K562 (cell line): ENCODE results near the gene NDUFA5. TPM values are rescaled to one million over a fixed set of nuclear protein-coding genes. Genes with fewer than 3 reads are reported as not detected.

Experiments used
- ARHGAP35 ChIP-seq: fragments of 450-650 bp; IDR thresholded peaks from 2 replicates; pipeline ENCODE4 v1.6.1; 2018; ENCODE audit not compliant: partially characterized antibody
- ARID1B ChIP-seq: fragments of 450-650 bp; IDR thresholded peaks from 2 replicates; pipeline ENCODE4 v1.6.1; 2016; ENCODE audit warnings: antibody characterized with exemption, mild to moderate bottlenecking, inconsistent platforms
- BRD4 ChIP-seq: fragments of 200-600 bp; sonication (generic); IDR thresholded peaks from 2 replicates; pipeline ENCODE4 v1.6.1; 2017; ENCODE audit warnings: inconsistent platforms
- DMBX1 ChIP-seq: fragments of 250-450 bp; sonication (Bioruptor Pico); IDR thresholded peaks from 2 replicates; pipeline ENCODE4 v1.8.0; 2022; ENCODE audit warnings: inconsistent platforms, mild to moderate bottlenecking, moderate library complexity, borderline replicate concordance
- ELK3 ChIP-seq: fragments of 450-650 bp; formaldehyde crosslinking; IDR thresholded peaks from 2 replicates; pipeline ENCODE4 v1.4.0; 2020; ENCODE audit warnings: mild to moderate bottlenecking
- KDM1A ChIP-seq, 2 experiments: fragments of 450-650 bp; IDR thresholded peaks; 2 replicates each; pipeline ENCODE4 v1.6.1; 2016; ENCODE audit warnings: mild to moderate bottlenecking in 2 of 2
- MXD1 ChIP-seq: fragments of 250-450 bp; sonication (Bioruptor Pico); IDR thresholded peaks from 2 replicates; pipeline ENCODE4 v1.8.0; 2021; ENCODE audit warnings: borderline replicate concordance, mild to moderate bottlenecking, moderate library complexity; ENCODE audit not compliant: poor library complexity, severe bottlenecking
- MYC ChIP-seq, 2 experiments: fragments of 250-450 bp in 1 of 2; sonication (Bioruptor Pico) in 1 of 2; IDR thresholded peaks; 2 replicates each; pipeline versions ENCODE4 v1.5.1 to v1.6.1; 2012 to 2021; ENCODE audit warnings: low read depth in 2 of 2, borderline replicate concordance in 1 of 2, improper control_type of control experiment in 1 of 2, low read length in 1 of 2, mild to moderate bottlenecking in 1 of 2, moderate library complexity in 1 of 2
- NFE2L1 ChIP-seq: fragments of 450-650 bp; IDR thresholded peaks from 2 replicates; pipeline ENCODE4 v1.6.1; 2016; ENCODE audit warnings: missing genetic modification characterization, low read depth, mild to moderate bottlenecking, missing compliant biosample characterization, moderate library complexity, borderline replicate concordance
- PPARD ChIP-seq: fragments of 250-450 bp; sonication (Bioruptor Pico); IDR thresholded peaks from 2 replicates; pipeline ENCODE4 v1.8.0; 2022; ENCODE audit warnings: inconsistent platforms, mild to moderate bottlenecking, moderate library complexity
- RAD21 ChIP-seq, 2 experiments: fragments of 250-450 bp in 1 of 2; fragments of 450-650 bp in 1 of 2; sonication (Bioruptor Pico) in 1 of 2; formaldehyde crosslinking in 1 of 2; IDR thresholded peaks in 1 of 2; conservative IDR thresholded peaks in 1 of 2; 2 replicates each; pipeline versions ENCODE4 v1.4.0 to v1.8.0; 2020 to 2022; ENCODE audit warnings: mild to moderate bottlenecking in 2 of 2, moderate library complexity in 1 of 2
- RBM17 ChIP-seq: fragments of 200-400 bp; formaldehyde crosslinking; IDR thresholded peaks from 2 replicates; pipeline ENCODE4 v1.6.1; 2017; ENCODE audit warnings: low read depth, mild to moderate bottlenecking, low read length, borderline replicate concordance
- RNF2 ChIP-seq: sonication (generic); IDR thresholded peaks from 2 replicates; pipeline ENCODE4 v1.6.1; 2016
- TCF3 ChIP-seq: sonication (generic); formaldehyde crosslinking; IDR thresholded peaks from 2 replicates; pipeline ENCODE4 v1.4.0; 2020; ENCODE audit warnings: mild to moderate bottlenecking, missing genetic modification reagents
- THRAP3 ChIP-seq: fragments of 450-650 bp; IDR thresholded peaks from 2 replicates; pipeline ENCODE4 v1.6.1; 2016; ENCODE audit warnings: mild to moderate bottlenecking, inconsistent platforms, borderline replicate concordance
- ZBTB17 ChIP-seq: fragments of 450-650 bp; formaldehyde crosslinking; IDR thresholded peaks from 2 replicates; pipeline ENCODE4 v1.4.0; 2020; ENCODE audit warnings: mild to moderate bottlenecking
- ZC3H8 ChIP-seq: fragments of 450-650 bp; IDR thresholded peaks from 2 replicates; pipeline ENCODE4 v1.6.1; 2017
- ZNF140 ChIP-seq: fragments of 250-450 bp; sonication (Bioruptor Pico); IDR thresholded peaks from 2 replicates; pipeline ENCODE4 v1.8.0; 2021; ENCODE audit warnings: moderate library complexity, mild to moderate bottlenecking, inconsistent platforms
- ZNF639 ChIP-seq, 2 experiments: fragments of 200-800 bp in 1 of 2; sonication (Bioruptor generic) in 1 of 2; sonication (generic) in 1 of 2; formaldehyde crosslinking in 1 of 2; IDR thresholded peaks in 1 of 2; conservative IDR thresholded peaks in 1 of 2; 2 replicates each; pipeline versions ENCODE4 v1.5.0 to v1.6.1; 2016 to 2020; ENCODE audit warnings: missing compliant biosample characterization in 1 of 2, missing genetic modification characterization in 1 of 2, missing genetic modification reagents in 1 of 2
- ZNF79 ChIP-seq: fragments of 250-450 bp; sonication (Bioruptor Pico); IDR thresholded peaks from 2 replicates; pipeline ENCODE4 v1.4.0; 2020; ENCODE audit warnings: low read depth, mild to moderate bottlenecking, moderate library complexity
- polyA plus RNA-seq, 8 experiments: library from polyadenylated mRNA; depleted of rRNA in 4 of 8; stranded (reverse) in 5 of 8; unstranded in 3 of 8; fragments of >200 nt; fragmentation: Nextera tagmentation in 2 of 8; fragmentation: Illumina TruSeq in 1 of 8; extraction: Ambion mirVana in 2 of 8; extraction: Trizol in 1 of 8; gene quantifications; 2 replicates each; pipeline versions ENCODE4 v1.2.1 to v1.2.3, GENCODE V29; 2011 to 2014; ENCODE audit warnings: inconsistent platforms in 1 of 8, missing spikeins in 1 of 8
- total RNA-seq, 7 experiments: library from RNA; depleted of rRNA in 6 of 7; stranded (reverse); fragments of >200 nt in 6 of 7; fragmentation: Illumina TruSeq in 2 of 7; extraction: Trizol in 2 of 7; gene quantifications; 2 replicates each; pipeline versions ENCODE4 v1.2.1 to v1.2.3, GENCODE V29; 2011 to 2021; ENCODE audit warnings: low replicate concordance in 1 of 7
- TF ChIP-seq, protein P1 (sequence below), 2 experiments: fragments of 450-650 bp in 1 of 2; IDR thresholded peaks; 2 replicates each; pipeline ENCODE4 v1.6.1; 2011 to 2017; ENCODE audit warnings: low read depth in 2 of 2, antibody characterized with exemption in 1 of 2, borderline replicate concordance in 1 of 2, low read length in 1 of 2, mild to moderate bottlenecking in 1 of 2, mixed read lengths in 1 of 2; ENCODE audit not compliant: control insufficient read depth in 1 of 2

The NDUFA5 gene
- total and polyA plus RNA-seq, 9 of the 15 experiments (the other 6 are each of a cell fraction or from before 2014, with no cell fraction given), result 155 to 677 (median 269) TPM

DNA sequence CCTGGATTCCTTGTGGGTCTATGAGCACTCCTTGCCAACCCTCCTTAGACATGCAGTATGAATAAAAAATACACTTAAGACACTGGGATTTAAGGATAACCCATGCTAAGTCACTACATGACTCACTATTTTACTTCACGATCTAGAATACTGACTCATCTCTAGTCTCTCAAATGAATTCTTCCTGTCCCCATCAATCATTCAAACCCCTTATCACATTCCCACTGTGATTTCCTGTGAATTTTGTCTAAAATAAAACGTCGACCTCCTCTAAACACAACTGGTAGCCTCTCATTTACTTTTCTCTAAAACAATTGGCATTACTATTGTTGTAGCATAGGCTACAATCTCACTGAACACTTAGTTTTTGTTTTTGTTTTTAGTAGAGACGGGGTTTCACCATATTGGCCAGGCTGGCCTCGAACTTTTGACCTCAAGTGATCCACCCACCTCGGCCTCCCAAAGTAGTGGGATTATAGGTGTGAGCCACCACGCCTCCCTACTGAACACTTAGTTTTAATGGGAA lies 19.4 kb downstream of the NDUFA5 start (continued):
- peak in 1 of 2 experiments; percentile 29; a peak in 2 of 4 replicates for TF ChIP-seq RAD21 (CRISPR knock-in tag; conservative IDR thresholded peaks at IDR 0.05 in 1 of 2, IDR thresholded peaks at IDR 0.05 in 1 of 2)
- no peak for TF ChIP-seq DMBX1 (CRISPR knock-in tag)
- peak; percentile 100 for TF ChIP-seq KDM1A (IDR thresholded peaks at IDR 0.05)
- no peak for TF ChIP-seq ZC3H8
- TF ChIP-seq BRD4, result no peak
- TF ChIP-seq, protein P1, sequence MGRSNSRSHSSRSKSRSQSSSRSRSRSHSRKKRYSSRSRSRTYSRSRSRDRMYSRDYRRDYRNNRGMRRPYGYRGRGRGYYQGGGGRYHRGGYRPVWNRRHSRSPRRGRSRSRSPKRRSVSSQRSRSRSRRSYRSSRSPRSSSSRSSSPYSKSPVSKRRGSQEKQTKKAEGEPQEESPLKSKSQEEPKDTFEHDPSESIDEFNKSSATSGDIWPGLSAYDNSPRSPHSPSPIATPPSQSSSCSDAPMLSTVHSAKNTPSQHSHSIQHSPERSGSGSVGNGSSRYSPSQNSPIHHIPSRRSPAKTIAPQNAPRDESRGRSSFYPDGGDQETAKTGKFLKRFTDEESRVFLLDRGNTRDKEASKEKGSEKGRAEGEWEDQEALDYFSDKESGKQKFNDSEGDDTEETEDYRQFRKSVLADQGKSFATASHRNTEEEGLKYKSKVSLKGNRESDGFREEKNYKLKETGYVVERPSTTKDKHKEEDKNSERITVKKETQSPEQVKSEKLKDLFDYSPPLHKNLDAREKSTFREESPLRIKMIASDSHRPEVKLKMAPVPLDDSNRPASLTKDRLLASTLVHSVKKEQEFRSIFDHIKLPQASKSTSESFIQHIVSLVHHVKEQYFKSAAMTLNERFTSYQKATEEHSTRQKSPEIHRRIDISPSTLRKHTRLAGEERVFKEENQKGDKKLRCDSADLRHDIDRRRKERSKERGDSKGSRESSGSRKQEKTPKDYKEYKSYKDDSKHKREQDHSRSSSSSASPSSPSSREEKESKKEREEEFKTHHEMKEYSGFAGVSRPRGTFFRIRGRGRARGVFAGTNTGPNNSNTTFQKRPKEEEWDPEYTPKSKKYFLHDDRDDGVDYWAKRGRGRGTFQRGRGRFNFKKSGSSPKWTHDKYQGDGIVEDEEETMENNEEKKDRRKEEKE (IDR thresholded peaks at IDR 0.05; ENCODE audit: borderline replicate concordance in 1 of 2, control insufficient read depth in 1 of 2, low read depth in 2 of 2, low read length in 1 of 2), result no peak
- TF ChIP-seq MYC (IDR thresholded peaks at IDR 0.05; ENCODE audit: low read depth, low read length), result no peak
- no peak for TF ChIP-seq MYC (CRISPR knock-in tag; IDR thresholded peaks at IDR 0.05; ENCODE audit: borderline replicate concordance, low read depth)
- TF ChIP-seq ARID1B, result peak; percentile 94
- no peak for TF ChIP-seq ZNF140
- TF ChIP-seq ZNF79 (CRISPR knock-in tag), result no peak
- TF ChIP-seq NFE2L1 (tag), result no peak; the same call in 1 of the 2 replicates
- TF ChIP-seq ZBTB17, result 0 out of 2 replicates have a peak, but pooled peaks have one; percentile 16
- no peak for TF ChIP-seq RBM17
- TF ChIP-seq THRAP3, result no peak
- no peak for TF ChIP-seq ELK3 (CRISPR knock-in tag)
- peak in 1 of 2 experiments; percentile 59; a peak in 1 of 4 replicates for TF ChIP-seq ZNF639 (CRISPR knock-in tag; conservative IDR thresholded peaks at IDR 0.05 in 1 of 2, IDR thresholded peaks at IDR 0.05 in 1 of 2)
- TF ChIP-seq TCF3, result peak; percentile 48
- no peak for TF ChIP-seq RNF2
- no peak for TF ChIP-seq PPARD (CRISPR knock-in tag)
- no peak for TF ChIP-seq MXD1
- no peak for TF ChIP-seq ARHGAP35
